Neural crest cell (in vitro differentiated cells): ENCODE results near the gene ARRB2. TPM values are rescaled to one million over a fixed set of nuclear protein-coding genes. Genes with fewer than 3 reads are reported as not detected.

Experiments
- DNase-seq: peaks from one replicate; pipeline ENCODE4 v3.0.0; 2021; ENCODE audit warnings: low read depth, mixed read lengths, low spot score
- H3K27ac Mint-ChIP-seq: one replicate; pipeline ENCODE4 v1.8.0; 2021; ENCODE audit warnings: mild to moderate bottlenecking, mixed read lengths; ENCODE audit not compliant: unreplicated experiment
- H3K27me3 Mint-ChIP-seq: 2 replicates; pipeline ENCODE4 v1.8.0; 2021; ENCODE audit warnings: low read depth, mild to moderate bottlenecking, mixed read lengths
- H3K36me3 Mint-ChIP-seq: 2 replicates; pipeline ENCODE4 v1.8.0; 2021; ENCODE audit warnings: low read depth, mild to moderate bottlenecking, mixed read lengths
- H3K4me1 Mint-ChIP-seq: 2 replicates; pipeline ENCODE4 v1.8.0; 2021; ENCODE audit warnings: mixed read lengths
- H3K4me3 Mint-ChIP-seq: one replicate; pipeline ENCODE4 v1.8.0; 2021; ENCODE audit warnings: mild to moderate bottlenecking, mixed read lengths
- H3K9me3 Mint-ChIP-seq: 2 replicates; pipeline ENCODE4 v1.8.0; 2021; ENCODE audit warnings: mixed read lengths
- CTCF ChIP-seq: fragments of 200-600 bp; sonication (generic); conservative IDR thresholded peaks from 2 replicates; pipeline ENCODE4 v1.5.0; 2021; ENCODE audit warnings: antibody characterized with exemption, mild to moderate bottlenecking
- total RNA-seq: library from RNA; stranded (reverse); gene quantifications from 2 replicates; pipeline ENCODE4 v1.2.1, GENCODE V29; 2021

Gene ARRB2
- total RNA-seq, 1 donor from 2014 or later: 73.4 TPM

- Mint-ChIP-seq H3K9me3 (no peaks in the 10 kb centered on the region), H3K36me3 (no peaks in the 10 kb centered on the region), H3K27me3 (peaks cover 14% of the 10 kb centered on the region), H3K27ac (no peak overlapping the region), H3K4me1 (no peaks in the 10 kb centered on the region), H3K4me3 (no peak overlapping the region)
- no peak for DNase-seq
- no peak for TF ChIP-seq CTCF
Measured at GRCh38 chr17:4722678-4723240, 12.3 kb downstream of the ARRB2 start.

- H3K36me3 Mint-ChIP-seq: no peaks in the 10 kb centered on the region
- peaks cover 16% of the 10 kb centered on the region for H3K27me3 Mint-ChIP-seq
- DNase-seq: no peak
- no peak for TF ChIP-seq CTCF
- no peaks in the 10 kb centered on the region for H3K9me3 Mint-ChIP-seq
- no peak overlapping the region for H3K27ac Mint-ChIP-seq
- H3K4me1 Mint-ChIP-seq: no peaks in the 10 kb centered on the region
- H3K4me3 Mint-ChIP-seq: no peak overlapping the region
Measured at GRCh38 chr17:4724650-4725049, 14.2 kb downstream of the ARRB2 start.

- H3K4me3 Mint-ChIP-seq: no peak overlapping the region
- DNase-seq: no peak
- no peak for TF ChIP-seq CTCF
- H3K27me3 Mint-ChIP-seq: peaks cover 16% of the 10 kb centered on the region
- H3K4me1 Mint-ChIP-seq: peaks cover 4% of the 10 kb centered on the region
- no peak overlapping the region for H3K27ac Mint-ChIP-seq
- no peaks in the 10 kb centered on the region for H3K9me3 Mint-ChIP-seq
- no peaks in the 10 kb centered on the region for H3K36me3 Mint-ChIP-seq
Measured at GRCh38 chr17:4725646-4726310, 15.3 kb downstream of the ARRB2 start.

GRCh38 chr17:4728124-4728523 is 17.7 kb downstream of the ARRB2 start:
- no peak for DNase-seq

GRCh38 chr17:4733073-4733531 is 22.7 kb downstream of the ARRB2 start:
- no peak overlapping the region for H3K27ac Mint-ChIP-seq
- peak overlapping the region; percentile 24 for H3K4me3 Mint-ChIP-seq
- no peaks in the 10 kb centered on the region for H3K9me3 Mint-ChIP-seq
- DNase-seq: no peak
- TF ChIP-seq CTCF: no peak
- peaks cover 48% of the 10 kb centered on the region for H3K27me3 Mint-ChIP-seq
- H3K36me3 Mint-ChIP-seq: no peaks in the 10 kb centered on the region
- peaks cover 15% of the 10 kb centered on the region for H3K4me1 Mint-ChIP-seq

More at GRCh38 chr17:4728124-4728523, 17.7 kb downstream of the ARRB2 start:
- no peak overlapping the region for H3K27ac Mint-ChIP-seq
- no peak for TF ChIP-seq CTCF
- H3K4me3 Mint-ChIP-seq: no peak overlapping the region
- H3K27me3 Mint-ChIP-seq: peaks cover 19% of the 10 kb centered on the region
- no peaks in the 10 kb centered on the region for H3K9me3 Mint-ChIP-seq
- H3K4me1 Mint-ChIP-seq: peaks cover 13% of the 10 kb centered on the region
- no peaks in the 10 kb centered on the region for H3K36me3 Mint-ChIP-seq
